Stimulated activated CD4-positive, alpha-beta T cell treated with anti-CD3 and anti-CD28 coated beads, TNF-alpha, amount 100 ng/mL, for 1 hour (primary cell): ENCODE results near the gene PILRB.
"Not testable (repeated sequence)": the region's sequence is repeated elsewhere in the genome, so short reads cannot be mapped to it uniquely, and the experiment has no call there.

Source experiments
- DNase-seq, 3 donors: peaks; one replicate each; pipeline ENCODE4 v3.0.0-alpha.2; 2020; ENCODE audit warnings: low read depth in 3 of 3, low spot score in 1 of 3

The PILRB gene

DNA sequence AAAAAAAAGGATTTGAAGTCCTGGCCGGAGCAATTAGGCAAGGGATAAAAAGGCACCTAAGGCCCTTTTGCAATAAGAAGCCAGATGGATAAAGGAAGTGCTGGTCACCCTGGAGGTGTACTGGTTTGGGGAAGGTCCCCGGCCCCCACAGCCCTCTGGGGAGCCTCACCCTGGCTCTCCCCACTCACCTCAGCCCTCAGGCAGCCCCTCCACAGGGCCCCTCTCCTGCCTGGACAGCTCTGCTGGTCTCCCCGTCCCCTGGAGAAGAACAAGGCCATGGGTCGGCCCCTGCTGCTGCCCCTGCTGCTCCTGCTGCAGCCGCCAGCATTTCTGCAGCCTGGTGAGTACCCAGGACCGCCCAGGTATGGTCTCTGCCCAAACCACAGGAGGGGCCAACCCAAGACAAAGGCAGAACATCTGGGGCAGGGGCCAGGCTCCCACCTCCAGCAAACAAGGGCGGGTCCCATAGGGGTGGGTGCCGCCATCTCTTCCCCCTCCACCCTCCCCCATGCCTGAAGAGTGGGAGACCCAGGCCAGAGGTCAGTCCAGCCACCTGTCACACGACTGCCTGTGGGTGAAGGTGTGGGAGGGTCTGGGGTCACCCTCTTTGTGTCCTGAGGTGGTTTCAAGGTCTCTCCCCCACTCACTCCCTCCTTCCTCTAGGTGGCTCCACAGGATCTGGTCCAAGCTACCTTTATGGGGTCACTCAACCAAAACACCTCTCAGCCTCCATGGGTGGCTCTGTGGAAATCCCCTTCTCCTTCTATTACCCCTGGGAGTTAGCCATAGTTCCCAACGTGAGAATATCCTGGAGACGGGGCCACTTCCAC lies at the start of gene PILRB:
Gene PILRB, plus strand, starts transcription at position 91 of the 830 bp plus-strand sequence. Its CDS starts 186 bp downstream, at position 277.
- DNase-seq = no peak

DNA sequence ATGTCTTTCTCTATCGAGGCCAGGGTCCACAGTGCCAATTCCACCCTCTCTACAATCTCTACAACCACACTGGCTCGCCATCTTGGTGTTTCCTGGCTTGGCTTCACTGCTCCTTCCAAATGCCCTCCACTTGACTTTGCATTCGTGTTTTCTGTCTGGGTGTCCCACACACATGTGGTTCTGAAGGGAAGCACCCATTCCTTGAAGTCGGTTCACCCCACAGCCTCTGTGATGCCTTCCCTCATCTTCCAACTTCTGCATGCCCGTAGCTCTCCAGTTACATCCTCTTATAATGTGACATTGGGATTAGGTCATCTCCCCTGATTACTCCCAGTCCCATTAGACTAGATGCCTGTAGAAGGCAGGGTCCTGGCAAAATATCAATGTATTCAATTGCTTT lies 39.6 kb upstream of the PILRB start:
- DNase-seq = not testable (repeated sequence)

DNA sequence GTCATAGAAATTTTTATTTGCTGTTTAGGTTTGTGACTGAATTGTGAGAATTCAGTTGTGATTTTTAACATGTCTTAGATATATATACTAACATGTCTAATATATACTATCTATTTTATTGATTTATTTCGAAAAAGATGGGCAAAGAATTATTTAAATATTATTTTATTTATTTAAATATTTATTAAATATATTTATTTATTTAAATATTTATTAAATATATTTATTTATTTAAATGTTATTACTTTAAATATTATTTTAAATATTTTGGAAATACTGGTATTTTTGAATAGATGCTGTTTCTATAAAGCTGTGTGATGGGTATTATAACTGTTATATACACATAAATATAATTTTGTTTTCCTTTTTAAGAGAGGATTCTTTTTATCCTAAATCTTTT lies 36.3 kb upstream of the PILRB start:
- not testable (repeated sequence) for DNase-seq

DNA sequence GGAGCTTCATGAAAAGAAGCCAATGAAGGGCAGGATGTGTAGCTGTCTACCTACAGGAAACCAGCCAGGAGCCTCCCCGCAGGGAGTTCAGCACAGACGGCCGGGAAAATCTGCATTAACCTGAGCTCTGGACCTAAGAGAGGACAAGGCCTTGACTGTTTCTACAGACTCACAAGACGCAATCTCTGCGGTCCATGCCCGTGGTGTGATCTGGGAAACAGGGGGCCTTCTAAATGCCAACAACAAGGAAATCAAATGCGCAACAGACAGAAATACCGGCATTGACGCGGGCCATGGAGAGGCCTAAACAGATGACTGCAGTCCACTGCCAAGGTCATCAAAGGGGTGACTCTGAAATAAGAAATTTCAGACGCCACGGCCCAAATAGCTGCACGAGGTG lies 33.7 kb upstream of the PILRB start:
- DNase-seq = not testable (repeated sequence)

DNA sequence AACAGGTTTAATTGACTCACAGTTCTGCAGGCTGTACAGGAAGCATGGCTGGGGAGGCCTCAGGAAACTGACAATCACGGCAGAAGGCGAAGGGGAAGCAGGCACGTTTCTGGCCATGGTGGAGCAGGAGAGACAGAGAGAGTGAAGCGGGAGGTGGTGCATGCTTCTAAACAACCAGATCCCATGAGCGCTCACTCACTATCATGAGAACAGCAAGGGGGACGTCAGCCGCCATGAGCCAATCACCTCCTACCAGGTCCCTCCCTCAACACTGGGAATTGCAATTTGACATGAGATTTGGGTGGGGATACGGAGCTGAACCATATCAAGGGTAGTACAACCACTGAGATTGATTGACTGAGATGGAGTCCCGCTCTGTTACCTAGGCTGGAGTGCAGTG lies 32.2 kb upstream of the PILRB start:
- DNase-seq = not testable (repeated sequence)

DNA sequence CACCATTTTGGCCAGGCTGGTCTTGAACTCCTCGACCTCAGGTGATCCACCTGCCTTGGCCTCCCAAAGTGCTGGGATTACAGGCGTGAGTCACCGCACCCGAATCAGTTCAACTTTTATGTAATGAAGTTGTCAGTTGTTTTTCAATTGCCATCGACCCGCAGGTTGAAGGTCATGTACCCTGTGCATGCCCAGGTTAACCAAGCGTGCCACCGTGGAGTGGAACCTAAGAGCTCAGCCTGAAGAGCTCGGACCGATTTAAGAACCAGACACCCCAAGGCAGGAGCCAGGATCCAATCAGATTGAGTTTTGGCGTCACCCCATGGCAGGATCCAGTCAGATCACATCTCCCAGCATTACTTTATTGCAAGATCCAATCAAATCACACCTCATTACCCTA lies 31.0 kb upstream of the PILRB start:
- not testable (repeated sequence) for DNase-seq

DNA sequence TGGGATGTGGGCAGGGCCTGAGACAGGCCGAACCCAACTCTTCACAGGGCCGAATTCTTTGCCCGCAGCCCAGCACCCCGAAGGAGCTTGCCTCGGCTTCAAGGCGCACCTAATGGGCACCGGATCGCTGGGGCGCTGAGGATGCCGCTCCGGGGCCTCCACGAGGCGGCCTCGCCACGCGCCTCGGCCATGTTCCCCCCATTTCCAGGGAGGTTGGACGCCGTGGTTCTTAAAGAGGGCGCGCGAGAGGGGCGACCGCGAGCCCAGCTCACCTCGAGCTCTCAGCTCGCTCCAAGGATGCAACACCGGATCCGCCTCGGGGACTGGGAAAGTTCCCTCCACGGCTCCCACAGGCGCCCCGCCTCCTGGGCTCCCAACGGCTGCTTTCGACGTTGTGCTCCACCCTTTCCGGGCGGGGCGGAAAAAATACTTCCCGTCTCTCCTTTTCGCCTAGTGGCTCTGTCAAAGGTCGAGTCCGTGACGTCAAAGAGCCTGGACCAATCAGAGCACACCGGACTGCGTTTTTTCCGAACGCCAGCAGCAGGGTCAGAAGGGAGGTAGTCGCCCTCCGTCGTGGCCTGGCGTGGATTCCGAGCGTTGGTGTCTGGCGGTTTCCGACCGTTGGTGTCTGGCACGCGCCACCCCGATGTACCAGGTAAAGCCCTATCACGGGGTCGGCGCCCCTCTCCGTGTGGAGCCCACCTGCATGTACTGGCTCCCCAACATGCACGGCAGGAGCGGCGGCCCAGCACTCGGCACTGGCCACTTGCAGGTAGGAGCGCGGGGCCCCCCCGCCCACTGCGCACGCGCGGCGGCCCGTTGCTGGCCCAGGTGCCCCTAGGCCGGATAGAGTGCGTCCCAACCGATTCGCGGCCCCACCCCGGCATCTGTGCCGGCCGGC lies 22.1 kb upstream of the PILRB start:
- peak; percentile 60 to 62 (median 61) for DNase-seq

DNA sequence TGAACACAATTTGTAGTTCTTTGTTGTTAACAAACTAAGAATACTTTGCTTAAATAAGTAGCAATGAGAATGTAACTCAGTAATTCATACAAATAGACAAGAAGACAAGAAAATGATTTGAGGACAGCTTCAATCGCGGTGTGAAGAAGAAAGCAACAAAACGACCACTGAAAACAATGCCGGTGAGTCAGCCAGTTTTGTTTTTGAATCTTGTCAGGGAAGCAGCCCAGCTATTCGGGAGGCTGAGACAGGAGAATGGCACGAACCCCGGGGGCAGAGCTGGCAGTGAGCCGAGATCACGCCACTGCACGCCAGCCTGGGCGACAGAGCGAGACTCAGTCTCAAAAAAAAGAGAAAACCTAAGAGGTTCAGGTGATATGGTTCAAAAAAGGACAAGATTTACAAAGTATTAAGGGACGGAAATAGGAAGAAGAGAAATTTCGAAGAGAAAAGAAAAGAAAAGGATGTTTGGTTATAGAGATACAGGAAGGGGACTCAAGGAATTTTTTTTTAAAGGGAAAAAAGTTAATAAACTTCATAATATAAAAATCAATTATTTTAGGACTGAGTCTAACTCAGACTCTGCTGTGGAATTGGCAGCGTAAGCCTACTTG lies 19.7 kb upstream of the PILRB start:
- DNase-seq = not testable (repeated sequence)

DNA sequence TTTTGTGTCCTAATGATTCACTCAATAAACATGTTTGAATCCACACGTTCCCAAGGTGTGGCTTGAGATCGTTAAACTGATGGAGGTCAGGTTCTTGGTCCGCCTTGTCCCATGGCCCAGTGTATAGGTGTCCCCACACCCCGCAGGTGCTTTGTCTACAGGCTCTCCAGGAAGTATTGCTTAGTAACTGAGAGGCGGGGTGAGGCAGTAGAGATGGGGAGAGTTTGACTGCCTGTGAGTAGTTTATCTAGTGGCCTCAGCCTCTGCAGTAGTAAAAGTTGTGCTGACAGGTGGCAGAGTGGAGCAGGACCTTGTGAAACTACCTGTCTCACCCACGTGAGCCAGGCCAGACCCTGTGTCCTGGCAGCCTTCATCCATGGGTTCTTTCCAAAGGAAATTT lies 16.6 kb upstream of the PILRB start:
- not testable (repeated sequence) for DNase-seq

DNA sequence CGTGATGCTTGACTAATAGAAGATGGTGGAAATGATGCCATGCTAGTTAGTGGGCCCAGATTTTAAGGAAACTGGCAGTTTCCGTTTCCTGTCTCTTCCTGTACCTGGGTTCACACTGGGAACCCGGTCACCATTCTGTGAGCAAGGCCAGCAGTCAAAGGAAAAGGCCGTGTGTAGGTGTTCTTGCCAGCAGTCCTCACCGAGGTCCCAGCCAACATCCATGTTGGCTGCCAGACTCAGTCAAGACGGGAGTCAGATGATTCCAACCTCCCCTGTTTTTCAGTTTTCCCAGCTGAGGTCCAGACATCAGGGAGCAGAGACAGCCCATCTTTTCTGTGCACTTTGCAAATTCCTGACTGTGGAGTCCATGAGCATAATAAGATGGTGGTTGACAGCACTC lies 15.2 kb upstream of the PILRB start:
- DNase-seq = no peak

DNA sequence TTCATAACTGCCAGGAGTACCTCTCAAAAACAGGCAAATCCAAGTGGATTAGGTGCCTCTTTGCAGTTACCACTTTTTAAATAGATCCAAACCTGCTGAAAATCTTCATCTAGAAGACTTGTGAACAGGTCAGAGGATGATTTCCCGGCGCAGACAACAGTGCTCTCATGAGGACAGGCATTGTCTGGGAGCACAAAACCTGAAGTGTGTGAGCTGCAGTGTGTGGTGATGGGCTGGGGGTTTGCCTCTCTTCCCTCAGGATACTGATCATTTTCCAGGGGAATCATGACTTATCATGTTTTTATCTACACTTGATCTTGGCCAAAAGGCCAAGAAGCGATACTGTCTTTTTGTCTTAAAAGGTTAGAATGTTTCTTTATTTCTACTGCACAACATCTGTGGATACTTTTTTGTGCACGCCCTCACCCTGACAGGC lies 13.8 kb upstream of the PILRB start:
- DNase-seq = not testable (repeated sequence)

DNA sequence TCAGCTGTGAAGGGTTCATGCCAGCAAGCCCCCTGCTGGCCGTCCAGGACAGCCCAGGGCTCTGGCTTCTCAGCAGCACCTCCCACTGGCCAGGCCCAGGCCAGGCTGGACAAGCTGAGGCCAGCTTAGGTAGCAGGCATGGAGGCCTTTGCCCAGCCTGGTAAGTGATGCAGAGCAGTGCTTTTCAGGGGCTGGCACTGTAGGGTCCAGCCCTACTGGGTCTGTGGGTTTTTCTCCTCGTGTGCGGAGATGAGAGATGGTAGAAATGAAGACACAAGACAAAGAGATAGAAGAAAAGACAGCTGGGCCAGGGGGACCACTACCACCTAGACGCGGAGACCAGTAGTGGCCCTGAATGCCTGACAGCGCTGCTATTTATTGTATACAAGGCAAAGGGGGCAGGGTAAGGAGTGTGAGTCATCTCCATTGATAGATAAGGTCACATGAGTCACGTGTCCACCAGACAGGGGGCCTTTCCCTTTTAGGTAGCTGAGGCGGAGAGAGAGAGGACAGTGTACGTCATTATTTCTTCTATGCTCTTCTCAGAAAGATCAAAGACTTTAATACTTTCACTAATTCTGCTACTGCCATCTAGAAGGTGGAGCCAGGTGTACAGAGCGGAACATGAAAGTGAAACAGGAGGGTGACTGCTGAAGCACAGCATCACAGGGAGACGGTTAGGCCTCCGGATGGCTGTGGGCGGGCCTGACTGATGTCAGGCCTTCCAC lies 13.2 kb upstream of the PILRB start:
- peak; percentile 41 to 76 (median 53) for DNase-seq

DNA sequence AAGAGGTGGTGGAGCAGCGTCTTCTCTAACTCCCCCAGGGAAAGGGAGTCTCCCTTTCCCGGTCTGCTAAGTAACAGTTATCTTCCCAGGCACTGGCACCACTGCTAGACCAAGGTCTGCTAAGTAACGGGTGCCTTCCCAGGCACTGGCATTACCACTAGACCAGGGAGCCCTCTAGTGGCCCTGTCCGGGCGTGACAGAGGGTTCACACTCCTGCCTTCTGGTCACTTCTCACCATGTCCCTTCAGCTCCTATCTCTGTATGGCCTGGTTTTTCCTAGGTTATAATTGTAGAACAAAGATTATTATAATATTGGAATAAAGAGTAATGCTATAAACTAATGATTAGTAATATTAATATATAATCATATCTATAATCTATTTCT lies 12.6 kb upstream of the PILRB start:
- peak in 2 of 3 donors; percentile 18 to 31 for DNase-seq

DNA sequence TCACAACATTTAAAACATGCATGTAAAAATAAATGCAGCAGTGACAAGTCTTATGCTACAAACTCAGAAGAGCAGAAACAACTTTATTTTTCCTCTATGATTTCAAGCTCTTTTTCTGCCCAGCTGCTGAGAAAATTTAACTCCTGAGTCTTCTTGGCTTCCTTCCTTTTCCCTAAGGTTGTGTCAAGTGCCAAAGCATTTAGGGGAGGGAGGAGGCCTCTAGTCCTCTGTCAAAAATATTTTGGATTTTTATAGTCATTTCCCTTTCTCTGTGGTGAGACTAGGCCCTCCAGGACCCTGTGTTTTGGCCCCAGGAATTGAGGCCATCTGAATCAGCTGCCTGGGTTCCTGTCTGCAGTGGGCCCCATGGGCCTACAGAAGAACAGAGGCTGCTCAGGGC lies 11.0 kb upstream of the PILRB start:
- DNase-seq = no peak

DNA sequence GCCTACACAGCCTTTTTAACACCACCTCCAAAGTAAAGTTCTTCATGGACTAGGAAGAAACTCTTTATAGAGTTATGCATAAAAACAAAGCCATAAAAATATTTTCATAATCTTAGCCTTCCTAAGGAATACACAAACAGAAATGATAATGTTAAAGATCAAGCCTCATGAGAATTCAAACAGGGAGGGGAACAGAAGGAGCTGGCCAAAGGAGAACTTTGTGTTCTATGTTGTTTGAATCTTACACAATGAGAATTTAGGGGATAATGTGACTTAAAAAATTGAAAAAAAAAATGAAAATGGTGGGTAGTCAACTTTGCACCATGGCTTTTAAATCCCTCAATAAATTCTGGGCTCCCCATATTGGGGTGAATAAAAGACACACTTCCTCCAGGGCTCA lies 9.1 kb upstream of the PILRB start:
- no peak for DNase-seq

DNA sequence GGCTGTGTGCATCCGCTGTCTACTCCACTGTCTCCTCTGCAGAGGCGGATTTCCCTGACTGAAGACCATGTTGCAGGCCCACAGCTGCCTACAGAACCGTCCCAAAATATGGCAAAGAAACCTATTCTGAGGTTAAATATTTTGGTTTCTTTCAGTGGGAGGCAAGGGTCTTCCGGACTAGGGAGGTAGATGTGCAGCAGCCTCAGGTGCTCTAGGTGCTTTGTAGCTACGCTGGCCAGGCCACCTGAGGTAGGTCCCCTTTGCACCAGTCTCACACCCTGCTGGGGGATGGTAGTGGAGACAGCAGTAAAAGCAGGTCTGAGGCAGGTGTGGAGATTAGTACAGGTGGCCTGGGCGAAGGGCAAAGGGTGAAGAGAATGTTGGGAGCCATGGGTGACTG lies 8.2 kb upstream of the PILRB start:
- DNase-seq = no peak

DNA sequence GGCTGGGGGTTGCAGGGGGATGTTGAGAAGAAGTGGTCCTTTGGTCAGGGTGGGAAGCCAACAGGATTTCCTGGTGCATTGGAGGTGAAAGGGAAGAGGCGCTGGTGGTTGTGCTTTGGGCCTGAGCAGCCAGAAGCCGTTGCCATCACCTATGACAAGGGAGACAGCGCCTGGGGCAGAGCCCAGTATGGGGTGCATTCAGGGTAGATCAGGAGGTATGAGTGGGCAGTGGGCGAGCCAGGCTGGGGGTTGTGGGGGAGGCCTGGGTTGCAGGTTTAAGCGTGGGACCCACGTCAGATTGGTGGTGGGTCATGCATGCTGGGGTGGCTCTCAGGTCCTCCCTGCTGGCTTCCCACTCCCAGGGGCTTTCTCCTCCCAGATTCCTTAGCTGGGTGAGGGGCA lies 6.3 kb upstream of the PILRB start:
- no peak for DNase-seq

DNA sequence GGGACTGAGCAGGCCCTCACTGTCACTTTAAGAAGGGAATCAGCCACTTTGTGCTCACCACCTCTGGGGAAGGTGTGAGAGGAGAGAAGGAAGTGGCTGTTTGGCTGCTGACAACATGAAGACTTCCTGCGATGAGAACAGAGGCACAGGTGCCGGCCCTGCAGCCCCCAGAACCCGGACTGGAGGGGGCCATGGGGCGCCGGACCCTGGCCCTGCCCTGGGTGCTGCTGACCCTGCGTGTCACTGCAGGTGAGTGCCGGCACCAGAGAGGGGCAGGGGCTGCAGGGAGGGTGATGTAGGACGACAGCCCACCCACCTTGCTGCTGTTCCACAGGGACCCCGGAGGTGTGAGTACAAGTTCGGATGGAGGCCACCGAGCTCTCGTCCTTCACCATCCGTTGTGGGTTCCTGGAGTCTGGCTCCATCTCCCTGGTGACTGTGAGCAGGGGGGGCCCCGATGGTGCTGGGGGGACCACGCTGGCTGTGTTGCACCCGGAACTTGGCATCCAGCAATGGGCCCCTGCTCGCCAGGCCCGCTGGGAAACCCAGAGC lies 5.6 kb upstream of the PILRB start:
- not testable (repeated sequence) for DNase-seq

DNA sequence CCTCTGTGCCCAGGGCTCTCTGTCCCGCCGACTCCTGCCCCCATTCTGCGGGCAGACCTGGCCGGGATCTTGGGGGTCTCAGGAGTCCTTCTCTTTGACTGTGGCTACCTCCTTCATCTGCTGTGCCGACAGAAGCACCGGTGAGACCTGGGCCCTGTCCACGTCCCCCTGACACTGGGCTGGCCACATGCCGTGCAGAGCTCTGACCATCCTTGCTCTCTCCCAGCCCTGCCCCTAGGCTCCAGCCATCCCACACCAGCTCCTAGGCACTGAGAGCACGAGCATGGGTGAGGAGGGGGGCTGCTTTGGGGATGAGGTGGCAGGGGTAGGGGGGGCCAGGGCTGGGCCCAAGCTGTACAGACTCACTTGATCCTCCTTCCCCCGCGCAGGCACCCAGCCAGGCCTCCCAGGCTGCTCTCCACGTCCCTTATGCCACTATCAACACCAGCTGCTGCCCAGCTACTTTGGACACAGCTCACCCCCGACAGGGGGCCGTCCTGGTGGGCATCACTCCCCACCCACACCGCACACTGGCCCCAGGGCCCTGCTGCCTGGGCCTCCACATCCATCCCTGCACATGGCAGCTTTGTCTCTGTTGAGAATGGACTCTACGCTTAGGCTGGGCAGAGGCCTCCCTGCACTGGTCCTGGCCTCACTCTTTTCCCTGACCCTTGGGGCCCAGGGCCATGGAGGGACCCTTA lies 4.8 kb upstream of the PILRB start:
- DNase-seq = no peak
